Fibroblast of lung (primary cell): ENCODE results near the gene ACADS. TPM values are rescaled to one million over a fixed set of nuclear protein-coding genes. Genes with fewer than 3 reads are reported as not detected.
A peak's percentile ranks its signal among the peaks of the same experiment; 100 is the strongest.
"Not testable (repeated sequence)": the region's sequence is repeated elsewhere in the genome, so short reads cannot be mapped to it uniquely, and the experiment has no call there.

Experiments
- DNase-seq, 2 donors: peaks; one replicate each; pipeline versions ENCODE4 v3.0.0 to v3.0.0-alpha.2; 2010; ENCODE audit warnings: low read depth in 2 of 2
- H2AFZ ChIP-seq: 2 replicates; pipeline ENCODE4 v1.5.1; 2012; ENCODE audit warnings: low read length, control low read depth, inconsistent platforms
- H3K27ac ChIP-seq: 2 replicates; pipeline ENCODE4 v1.5.1; 2011; ENCODE audit warnings: low read length, control low read depth; ENCODE audit not compliant: insufficient read depth
- H3K27me3 ChIP-seq: 2 replicates; pipeline ENCODE4 v1.5.1; 2011; ENCODE audit warnings: mild to moderate bottlenecking, low read length; ENCODE audit not compliant: control insufficient read depth, insufficient read depth
- H3K36me3 ChIP-seq: 2 replicates; pipeline ENCODE4 v1.5.1; 2011; ENCODE audit warnings: low read length; ENCODE audit not compliant: control insufficient read depth, insufficient read depth
- H3K4me1 ChIP-seq: 2 replicates; pipeline ENCODE4 v1.5.1; 2011; ENCODE audit warnings: low read length; ENCODE audit not compliant: control insufficient read depth, insufficient read depth; ENCODE audit errors: extremely low read depth
- H3K4me2 ChIP-seq: 2 replicates; pipeline ENCODE4 v1.5.1; 2011; ENCODE audit warnings: low read length, control low read depth; ENCODE audit not compliant: insufficient read depth; ENCODE audit errors: extremely low read depth
- H3K4me3 ChIP-seq, 4 experiments: fragments of 200-600 bp in 1 of 4; sonication (generic) in 1 of 4; replicated peaks in 1 of 4; 2 replicates each; pipeline ENCODE4 v1.5.1; 2011 to 2016; ENCODE audit warnings: low read length in 4 of 4, low read depth in 3 of 4, mild to moderate bottlenecking in 3 of 4, control low read depth in 2 of 4, inconsistent platforms in 1 of 4, mixed read lengths in 1 of 4; ENCODE audit not compliant: insufficient read depth in 1 of 4; ENCODE audit errors: control extremely low read depth in 1 of 4
- H3K79me2 ChIP-seq: 2 replicates; pipeline ENCODE4 v1.5.1; 2012; ENCODE audit warnings: mild to moderate bottlenecking, low read length, inconsistent platforms; ENCODE audit not compliant: control insufficient read depth, insufficient read depth
- H3K9ac ChIP-seq: 2 replicates; pipeline ENCODE4 v1.5.1; 2011; ENCODE audit warnings: mild to moderate bottlenecking, low read length, control low read depth; ENCODE audit not compliant: insufficient read depth
- H3K9me3 ChIP-seq: 2 replicates; pipeline ENCODE4 v1.5.1; 2012; ENCODE audit warnings: low read depth, low read length; ENCODE audit not compliant: control insufficient read depth, insufficient read depth
- H4K20me1 ChIP-seq: 2 replicates; pipeline ENCODE4 v1.5.1; 2011; ENCODE audit warnings: low read length; ENCODE audit not compliant: control insufficient read depth, insufficient read depth; ENCODE audit errors: extremely low read depth
- EZH2 ChIP-seq: IDR thresholded peaks from 2 replicates; pipeline ENCODE4 v1.5.1; 2012; ENCODE audit warnings: low read length, control low read depth, mild to moderate bottlenecking; ENCODE audit errors: missing control alignments
- polyA plus RNA-seq, 2 donors: library from polyadenylated mRNA; depleted of rRNA in 1 of 2; stranded (reverse) in 1 of 2; unstranded in 1 of 2; fragments of >200 nt; gene quantifications; 2 replicates each; pipeline ENCODE4 v1.2.1, GENCODE V29; 2011 to 2012; ENCODE audit warnings: missing spikeins in 1 of 2
- total RNA-seq: library from RNA; depleted of rRNA; stranded (reverse); fragments of >200 nt; gene quantifications from 2 replicates; pipeline ENCODE4 v1.2.1, GENCODE V29; 2014
- TF ChIP-seq, protein P1 (sequence below), 2 donors: IDR thresholded peaks in 1 of 2; conservative IDR thresholded peaks in 1 of 2; 1 replicate in 1 of 2; 2 replicates in 1 of 2; pipeline ENCODE4 v1.5.1; 2011 to 2012; ENCODE audit warnings: low read length in 2 of 2, control low read depth in 1 of 2, inconsistent platforms in 1 of 2, low read depth in 1 of 2, mild to moderate bottlenecking in 1 of 2

ACADS gene
- total and polyA plus RNA-seq, 2 donors (not counting 1 experiment from before 2014, with no cell fraction given) = 4.5 to 15.9 TPM

DNA sequence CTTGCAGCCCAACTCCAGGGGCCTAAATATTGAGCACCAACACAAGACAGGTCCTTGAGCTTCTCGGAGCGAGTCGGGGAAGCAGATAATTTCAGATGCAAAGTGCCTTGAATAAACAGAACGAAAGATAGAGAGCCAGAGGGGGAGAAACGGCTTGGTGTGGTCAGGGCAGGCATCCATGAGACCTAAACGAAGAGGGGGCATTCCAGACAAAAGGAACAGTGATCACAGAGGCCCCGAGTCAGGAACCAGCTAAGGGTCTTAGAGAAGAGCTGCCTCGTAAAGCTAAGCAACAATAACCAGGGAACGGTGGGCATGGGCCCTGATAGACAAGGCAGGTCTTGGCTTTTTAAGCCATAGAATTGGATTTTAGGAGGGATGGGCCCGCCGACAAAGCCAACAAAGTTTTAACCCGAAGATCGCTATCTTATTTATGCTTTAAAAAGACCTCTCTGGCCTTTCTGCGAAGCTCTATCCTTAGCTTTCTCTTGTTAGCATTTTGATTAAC is 421 bp upstream of the ACADS start:
- Histone ChIP-seq H3K4me1 (peaks cover 3% of the 10 kb centered on the region), H3K4me2 (peak overlapping the region; percentile 61), H2AFZ (peak overlapping the region; percentile 51), H3K9me3 (no peaks in the 10 kb centered on the region), H3K27me3 (no peaks in the 10 kb centered on the region), H3K9ac (no peak overlapping the region), H3K36me3 (peaks cover 11% of the 10 kb centered on the region), H3K4me3 (peak overlapping the region; percentile 49 to 77 (median 57)), H3K27ac (peak overlapping the region; percentile 22), H4K20me1 (no peaks in the 10 kb centered on the region), H3K79me2 (no peaks in the 10 kb centered on the region)
- TF ChIP-seq EZH2 = no peak
- TF ChIP-seq, protein P1, sequence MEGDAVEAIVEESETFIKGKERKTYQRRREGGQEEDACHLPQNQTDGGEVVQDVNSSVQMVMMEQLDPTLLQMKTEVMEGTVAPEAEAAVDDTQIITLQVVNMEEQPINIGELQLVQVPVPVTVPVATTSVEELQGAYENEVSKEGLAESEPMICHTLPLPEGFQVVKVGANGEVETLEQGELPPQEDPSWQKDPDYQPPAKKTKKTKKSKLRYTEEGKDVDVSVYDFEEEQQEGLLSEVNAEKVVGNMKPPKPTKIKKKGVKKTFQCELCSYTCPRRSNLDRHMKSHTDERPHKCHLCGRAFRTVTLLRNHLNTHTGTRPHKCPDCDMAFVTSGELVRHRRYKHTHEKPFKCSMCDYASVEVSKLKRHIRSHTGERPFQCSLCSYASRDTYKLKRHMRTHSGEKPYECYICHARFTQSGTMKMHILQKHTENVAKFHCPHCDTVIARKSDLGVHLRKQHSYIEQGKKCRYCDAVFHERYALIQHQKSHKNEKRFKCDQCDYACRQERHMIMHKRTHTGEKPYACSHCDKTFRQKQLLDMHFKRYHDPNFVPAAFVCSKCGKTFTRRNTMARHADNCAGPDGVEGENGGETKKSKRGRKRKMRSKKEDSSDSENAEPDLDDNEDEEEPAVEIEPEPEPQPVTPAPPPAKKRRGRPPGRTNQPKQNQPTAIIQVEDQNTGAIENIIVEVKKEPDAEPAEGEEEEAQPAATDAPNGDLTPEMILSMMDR (conservative IDR thresholded peaks at IDR 0.05 in 1 of 2, IDR thresholded peaks at IDR 0.05 in 1 of 2; ENCODE audit: low read depth in 1 of 2, low read length in 2 of 2) = no peak
- no peak for DNase-seq

DNA sequence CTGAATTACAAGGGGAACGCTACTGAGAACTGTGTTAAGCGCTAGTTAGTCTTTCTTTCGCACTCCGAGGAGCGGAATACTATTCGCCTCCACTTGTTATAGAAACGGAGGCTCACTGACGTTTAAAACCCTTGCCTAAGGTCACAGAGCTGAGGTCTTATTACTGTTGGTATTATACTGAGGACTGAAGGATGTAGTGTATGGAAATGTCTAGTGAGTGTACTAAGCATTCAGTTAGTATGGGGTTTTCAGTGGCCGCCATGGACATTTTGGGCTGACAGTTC is 826 bp downstream of the ACADS start:
- H3K36me3 ChIP-seq = peaks cover 6% of the 10 kb centered on the region
- H4K20me1 ChIP-seq = no peaks in the 10 kb centered on the region
- H3K4me1 ChIP-seq = no peaks in the 10 kb centered on the region
- H3K27ac ChIP-seq = no peak overlapping the region
- no peaks in the 10 kb centered on the region for H3K27me3 ChIP-seq
- H3K79me2 ChIP-seq = no peaks in the 10 kb centered on the region
- H2AFZ ChIP-seq = no peak overlapping the region
- H3K4me3 ChIP-seq = peak overlapping the region; percentile 49 to 77 (median 62)
- no peaks in the 10 kb centered on the region for H3K9me3 ChIP-seq
- H3K4me2 ChIP-seq = peak overlapping the region; percentile 86
- no peak for TF ChIP-seq EZH2
- TF ChIP-seq, protein P1 (conservative IDR thresholded peaks at IDR 0.05 in 1 of 2, IDR thresholded peaks at IDR 0.05 in 1 of 2; ENCODE audit: low read depth in 1 of 2, low read length in 2 of 2) = no peak
- no peak for DNase-seq
- no peak overlapping the region for H3K9ac ChIP-seq

DNA sequence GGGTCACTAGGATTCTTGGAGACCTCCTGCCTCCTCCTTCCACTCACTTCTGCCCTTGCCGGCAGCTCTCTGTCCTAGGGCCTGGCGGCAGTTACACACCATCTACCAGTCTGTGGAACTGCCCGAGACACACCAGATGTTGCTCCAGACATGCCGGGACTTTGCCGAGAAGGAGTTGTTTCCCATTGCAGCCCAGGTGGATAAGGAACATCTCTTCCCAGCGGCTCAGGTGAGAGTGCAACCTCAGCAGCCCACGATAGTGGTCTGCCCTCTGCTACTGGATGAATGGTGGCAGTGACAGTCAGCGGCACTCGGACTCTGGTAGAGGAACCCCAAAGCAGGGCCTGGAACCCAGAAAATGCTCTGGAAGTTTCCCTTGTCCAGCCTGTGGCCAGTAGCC is 1.3 kb downstream of the ACADS start:
- Histone ChIP-seq H2AFZ (no peak overlapping the region), H3K4me2 (no peak overlapping the region), H3K9ac (no peak overlapping the region), H3K27me3 (no peaks in the 10 kb centered on the region), H3K27ac (no peak overlapping the region), H3K9me3 (no peaks in the 10 kb centered on the region), H4K20me1 (no peaks in the 10 kb centered on the region), H3K4me1 (no peaks in the 10 kb centered on the region), H3K79me2 (no peaks in the 10 kb centered on the region), H3K36me3 (peaks cover 3% of the 10 kb centered on the region), H3K4me3 (no peak overlapping the region)
- no peak for TF ChIP-seq EZH2
- TF ChIP-seq, protein P1 (conservative IDR thresholded peaks at IDR 0.05 in 1 of 2, IDR thresholded peaks at IDR 0.05 in 1 of 2; ENCODE audit: low read depth in 1 of 2, low read length in 2 of 2) = no peak
- DNase-seq = no peak

DNA sequence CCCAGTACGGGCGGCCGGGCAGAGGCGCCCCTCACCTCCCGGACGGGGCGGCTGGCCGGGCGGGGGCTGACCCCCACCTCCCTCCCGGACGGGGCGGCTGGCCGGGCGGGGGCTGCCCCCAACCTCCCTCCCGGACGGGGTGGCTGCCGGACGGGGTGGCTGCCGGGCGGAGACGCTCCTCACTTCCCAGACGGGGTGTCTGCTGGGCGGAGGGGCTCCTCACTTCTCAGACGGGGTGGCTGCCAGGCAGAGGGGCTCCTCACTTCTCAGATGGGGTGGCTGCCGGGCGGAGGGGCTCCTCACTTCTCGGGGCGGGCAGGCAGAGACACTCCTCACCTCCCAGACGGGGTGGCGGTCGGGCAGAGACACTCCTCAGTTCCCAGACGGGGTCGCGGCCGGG is 6.6 kb downstream of the ACADS start:
- not testable (repeated sequence) for H3K79me2 ChIP-seq, H4K20me1 ChIP-seq, H3K4me2 ChIP-seq, H3K27ac ChIP-seq, H3K4me3 ChIP-seq, H3K9ac ChIP-seq, H3K36me3 ChIP-seq, H3K27me3 ChIP-seq, H3K4me1 ChIP-seq, H3K9me3 ChIP-seq, H2AFZ ChIP-seq, DNase-seq
